Kidney (tissue), 14 donors: Measurements from ENCODE around the gene ARTN. TPM values are rescaled to one million over a fixed set of nuclear protein-coding genes. Genes with fewer than 3 reads are reported as not detected.

ENCODE experiments used
- DNase-seq, 5 donors: peaks; one replicate each; pipeline ENCODE4 v3.0.0-alpha.2; 2013 to 2020
- FAIRE-seq: peaks from 2 replicates; lab custom pipeline; 2012; peaks lifted over from hg19 to GRCh38; lab: Jason Lieb, UNC
- H3K27ac ChIP-seq, 2 donors: one replicate each; pipeline ENCODE4 v1.7.0; 2013; ENCODE audit warnings: low read depth in 2 of 2, low read length in 2 of 2, inconsistent platforms in 1 of 2
- H3K27me3 ChIP-seq: one replicate; pipeline ENCODE4 v1.7.1; 2013; ENCODE audit warnings: low read length, inconsistent platforms; ENCODE audit not compliant: control insufficient read depth, insufficient read depth
- H3K36me3 ChIP-seq, 3 donors: one replicate each; pipeline versions ENCODE4 v1.7.0 to v1.7.1; 2013; ENCODE audit warnings: low read length in 3 of 3, control low read depth in 1 of 3, inconsistent platforms in 1 of 3; ENCODE audit not compliant: insufficient read depth in 3 of 3, control insufficient read depth in 2 of 3
- H3K4me1 ChIP-seq, 3 donors: one replicate each; pipeline versions ENCODE4 v1.7.0 to v1.7.1; 2013; ENCODE audit warnings: low read length in 3 of 3, inconsistent platforms in 1 of 3, low read depth in 1 of 3; ENCODE audit not compliant: control insufficient read depth in 2 of 3, insufficient read depth in 2 of 3
- H3K4me3 ChIP-seq, 3 donors: one replicate each; pipeline versions ENCODE4 v1.7.0 to v1.8.1; 2013; ENCODE audit warnings: low read length in 3 of 3, control low read depth in 1 of 3, inconsistent platforms in 1 of 3
- H3K9ac ChIP-seq, 3 donors: one replicate each; pipeline versions ENCODE4 v1.7.0 to v1.7.1; 2013; ENCODE audit warnings: low read length in 3 of 3, control low read depth in 1 of 3, inconsistent platforms in 1 of 3
- H3K9me3 ChIP-seq, 3 donors: one replicate each; pipeline versions ENCODE4 v1.7.0 to v1.7.1; 2013; ENCODE audit warnings: low read length in 3 of 3, control low read depth in 1 of 3, inconsistent platforms in 1 of 3; ENCODE audit not compliant: control insufficient read depth in 2 of 3, insufficient read depth in 1 of 3
- intact Hi-C: fragments of 100-400 bp; cut with DNase I; formaldehyde crosslinking; loops from one replicate; pipeline ENCODE4 v1.11.1; 2022
- polyA plus RNA-seq: library from polyadenylated mRNA; stranded (reverse); fragments of 350-450 nt; fragmentation: Illumina TruSeq; extraction: RNeasy Lipid Tissue Mini Kit (QIAGEN cat#74804); gene quantifications from one replicate; pipeline ENCODE4 v1.2.3, GENCODE V29; 2014; ENCODE audit warnings: low read depth, low replicate concordance; ENCODE audit not compliant: insufficient read depth
- total RNA-seq: library from RNA; stranded (reverse); fragmentation: NEBNext Ultra II Directional; extraction: Animal tissue kit (Norgen Biotek cat#: 25700); gene quantifications from one replicate; pipeline ENCODE4 v1.2.1, GENCODE V29; 2021
- TF ChIP-seq, protein P1 (sequence below): IDR thresholded peaks from 3 replicates; pipeline ENCODE4 v1.5.1; 2012; ENCODE audit warnings: mild to moderate bottlenecking, moderate library complexity, borderline replicate concordance; ENCODE audit not compliant: insufficient read depth; ENCODE audit errors: extremely low read depth
- donor health status: control.
- donor health status: control.
- donor health status: control.
- donor health status: control.
- donor health status: control.
- donor health status: DM: yes; HTN: yes; CAD: no.
- donor health status: Normal renal cell carcinoma (clear cell type).

ARTN gene
- total and polyA plus RNA-seq, 2 donors from 2014 or later: 1.9 to 4.3 TPM

DNA sequence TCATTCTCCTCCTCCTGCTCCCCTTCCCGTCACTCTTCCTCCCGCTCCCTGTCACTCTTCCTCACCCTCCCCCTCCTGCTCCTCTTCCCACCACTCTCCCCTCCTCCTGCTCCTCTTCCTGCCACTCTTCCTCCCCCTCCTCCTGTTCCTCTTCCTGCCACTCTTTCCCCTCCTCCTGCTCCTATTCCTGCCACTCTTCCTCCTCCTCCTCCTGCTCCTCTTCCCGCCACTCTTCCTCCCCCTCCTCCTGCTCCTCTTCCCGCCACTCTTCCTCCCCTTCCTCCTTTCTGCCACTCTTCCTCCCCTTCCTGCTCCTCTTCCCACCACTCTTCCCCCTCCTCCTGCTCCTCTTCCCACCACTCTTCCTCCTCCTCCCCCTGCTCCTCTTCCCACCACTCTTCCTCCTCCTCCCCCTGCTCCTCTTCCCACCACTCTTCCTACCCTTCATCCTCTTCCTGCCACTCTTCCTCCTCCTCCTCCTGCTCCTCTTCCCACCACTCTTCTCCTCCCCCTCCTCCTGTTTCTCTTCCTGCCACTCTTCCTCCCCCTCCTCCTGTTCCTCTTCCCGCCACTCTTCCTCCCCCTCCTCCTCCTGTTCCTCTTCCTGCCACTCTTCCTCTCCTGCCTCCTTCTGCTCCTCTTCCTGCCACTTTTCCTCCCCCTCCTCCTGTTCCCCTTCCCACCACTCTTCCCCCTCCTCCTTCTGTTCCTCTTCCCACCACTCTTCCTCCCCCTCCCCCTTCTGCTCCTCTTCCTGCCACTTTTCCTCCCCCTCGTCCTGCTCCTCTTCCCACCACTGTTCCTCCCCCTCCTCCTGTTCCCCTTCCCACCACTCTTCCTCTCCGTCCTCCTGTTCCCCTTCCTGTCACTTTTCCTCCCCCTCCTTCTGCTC, 28.7 kb upstream of the ARTN start:
- Histone ChIP-seq H3K36me3 (no peaks in the 10 kb centered on the region), H3K27ac (no peak overlapping the region), H3K4me1 (no peaks in the 10 kb centered on the region), H3K9me3 (no peaks in the 10 kb centered on the region), H3K27me3 (no peaks in the 10 kb centered on the region), H3K4me3 (no peak overlapping the region), H3K9ac (no peak overlapping the region)
- TF ChIP-seq, protein P1, sequence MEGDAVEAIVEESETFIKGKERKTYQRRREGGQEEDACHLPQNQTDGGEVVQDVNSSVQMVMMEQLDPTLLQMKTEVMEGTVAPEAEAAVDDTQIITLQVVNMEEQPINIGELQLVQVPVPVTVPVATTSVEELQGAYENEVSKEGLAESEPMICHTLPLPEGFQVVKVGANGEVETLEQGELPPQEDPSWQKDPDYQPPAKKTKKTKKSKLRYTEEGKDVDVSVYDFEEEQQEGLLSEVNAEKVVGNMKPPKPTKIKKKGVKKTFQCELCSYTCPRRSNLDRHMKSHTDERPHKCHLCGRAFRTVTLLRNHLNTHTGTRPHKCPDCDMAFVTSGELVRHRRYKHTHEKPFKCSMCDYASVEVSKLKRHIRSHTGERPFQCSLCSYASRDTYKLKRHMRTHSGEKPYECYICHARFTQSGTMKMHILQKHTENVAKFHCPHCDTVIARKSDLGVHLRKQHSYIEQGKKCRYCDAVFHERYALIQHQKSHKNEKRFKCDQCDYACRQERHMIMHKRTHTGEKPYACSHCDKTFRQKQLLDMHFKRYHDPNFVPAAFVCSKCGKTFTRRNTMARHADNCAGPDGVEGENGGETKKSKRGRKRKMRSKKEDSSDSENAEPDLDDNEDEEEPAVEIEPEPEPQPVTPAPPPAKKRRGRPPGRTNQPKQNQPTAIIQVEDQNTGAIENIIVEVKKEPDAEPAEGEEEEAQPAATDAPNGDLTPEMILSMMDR: no peak
- peak in 1 of 5 donors; percentile 5 for DNase-seq
- intact Hi-C loops: no loop called here
- no peak for FAIRE-seq

- DNase-seq: no peak
- FAIRE-seq: no peak
These were observed 25.4 kb upstream of the ARTN start for GRCh38 chr1:43908226-43908625.

DNA sequence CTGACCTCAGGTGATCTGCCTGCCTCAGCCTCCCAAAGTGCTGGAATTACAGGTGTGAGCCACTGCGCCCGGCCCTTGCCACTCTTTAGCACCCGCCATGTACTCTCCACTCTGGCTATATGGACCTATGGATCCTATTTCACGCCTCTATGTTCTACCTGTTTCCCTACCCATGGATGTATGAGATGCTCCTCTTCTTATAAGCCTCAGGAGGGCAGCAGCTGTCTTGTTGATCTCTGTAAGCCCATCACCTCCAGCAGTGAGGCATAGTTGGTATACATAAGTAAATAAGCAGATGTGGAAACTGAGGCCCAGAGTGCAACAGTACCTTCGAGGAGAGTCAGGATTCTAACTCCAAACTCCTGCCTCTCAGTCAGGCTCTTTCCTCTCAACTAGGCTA, 24.7 kb upstream of the ARTN start:
- FAIRE-seq: no peak
- intact Hi-C loops: no loop called here
- H3K9me3 ChIP-seq: no peaks in the 10 kb centered on the region

More at GRCh38 chr1:43908226-43908625, 25.4 kb upstream of the ARTN start:
- Histone ChIP-seq H3K9me3 (no peaks in the 10 kb centered on the region), H3K9ac (no peak overlapping the region), H3K36me3 (no peaks in the 10 kb centered on the region), H3K27ac (no peak overlapping the region), H3K4me1 (no peaks in the 10 kb centered on the region), H3K27me3 (no peaks in the 10 kb centered on the region), H3K4me3 (no peak overlapping the region)
- intact Hi-C loops: no loop called here
- TF ChIP-seq, protein P1: no peak

More for the DNA sequence above, 24.7 kb upstream of the ARTN start:
- TF ChIP-seq, protein P1: no peak
- Histone ChIP-seq H3K4me1 (no peaks in the 10 kb centered on the region), H3K27me3 (no peaks in the 10 kb centered on the region), H3K4me3 (no peak overlapping the region), H3K36me3 (no peaks in the 10 kb centered on the region), H3K27ac (no peak overlapping the region), H3K9ac (no peak overlapping the region)
- DNase-seq: no peak
